Muscle layer of duodenum (tissue), 2 donors: Measurements from ENCODE around the gene ZNF433.
A peak's percentile ranks its signal among the peaks of the same experiment; 100 is the strongest.
"Not testable (repeated sequence)": the region's sequence is repeated elsewhere in the genome, so short reads cannot be mapped to it uniquely, and the experiment has no call there.

Experiments
- H3K27ac ChIP-seq: one replicate; pipeline ENCODE4 v1.7.0; 2013; ENCODE audit warnings: mild to moderate bottlenecking, low read length
- H3K27me3 ChIP-seq: one replicate; pipeline ENCODE4 v1.7.0; 2013; ENCODE audit warnings: low read depth, mild to moderate bottlenecking, control low read depth, low read length
- H3K36me3 ChIP-seq, 2 donors: one replicate each; pipeline ENCODE4 v1.7.0; 2013; ENCODE audit warnings: low read length in 2 of 2, control low read depth in 1 of 2, mild to moderate bottlenecking in 1 of 2; ENCODE audit not compliant: insufficient read depth in 2 of 2, control insufficient read depth in 1 of 2
- H3K4me1 ChIP-seq, 2 donors: one replicate each; pipeline ENCODE4 v1.7.0; 2013; ENCODE audit warnings: low read length in 2 of 2, mild to moderate bottlenecking in 2 of 2, control low read depth in 1 of 2, moderate library complexity in 1 of 2; ENCODE audit not compliant: insufficient read depth in 2 of 2, control insufficient read depth in 1 of 2
- H3K4me3 ChIP-seq, 2 donors: one replicate each; pipeline ENCODE4 v1.7.0; 2013; ENCODE audit warnings: low read length in 2 of 2, low read depth in 1 of 2, mild to moderate bottlenecking in 1 of 2
- H3K9me3 ChIP-seq, 2 donors: one replicate each; pipeline ENCODE4 v1.7.0; 2013; ENCODE audit warnings: low read length in 2 of 2, control low read depth in 1 of 2, mild to moderate bottlenecking in 1 of 2; ENCODE audit not compliant: control insufficient read depth in 1 of 2
- donor health status: healthy.

Gene ZNF433

GRCh38 chr19:12035220-12036172 is at the start of gene ZNF433:
TSS of gene ZNF433 (minus strand) at chr19:12035679. CDS start at chr19:12035539, 140 bp downstream.
- H3K27ac ChIP-seq: peak within 1 kb of the TSS; percentile 63
- no peaks in the 10 kb centered on the region for H3K36me3 ChIP-seq
- H3K9me3 ChIP-seq: no peaks in the 10 kb centered on the region
- peak within 1 kb of the TSS; percentile 83 to 87 for H3K4me3 ChIP-seq
- no peaks in the 10 kb centered on the region for H3K27me3 ChIP-seq
- peaks cover 0 to 5% of the 10 kb centered on the region in 2 donors for H3K4me1 ChIP-seq

- H3K4me1 ChIP-seq, H3K27ac ChIP-seq, H3K27me3 ChIP-seq: not testable (repeated sequence)
- H3K4me3 ChIP-seq: peak overlapping the region in 1 of 2 donors; percentile 24
- peaks cover 1 to 44% of the 10 kb centered on the region in 2 donors for H3K9me3 ChIP-seq
- peaks cover 0 to 11% of the 10 kb centered on the region in 2 donors for H3K36me3 ChIP-seq
Measured at GRCh38 chr19:12083336-12083735, 47.9 kb upstream of the ZNF433 start.

GRCh38 chr19:12077375-12077774 is 41.9 kb upstream of the ZNF433 start:
- no peaks in the 10 kb centered on the region for H3K27me3 ChIP-seq
- no peak overlapping the region for H3K27ac ChIP-seq
- peaks cover 37 to 67% of the 10 kb centered on the region in 2 donors for H3K36me3 ChIP-seq
- H3K9me3 ChIP-seq: peaks cover 52 to 88% of the 10 kb centered on the region in 2 donors
- H3K4me3 ChIP-seq: peak overlapping the region; percentile 43 to 55
- no peaks in the 10 kb centered on the region for H3K4me1 ChIP-seq

- H3K4me3 ChIP-seq: peak overlapping the region; percentile 43 to 55
- H3K4me1 ChIP-seq, H3K27ac ChIP-seq, H3K27me3 ChIP-seq: not testable (repeated sequence)
- H3K36me3 ChIP-seq: peaks cover 37 to 75% of the 10 kb centered on the region in 2 donors
- peaks cover 52 to 95% of the 10 kb centered on the region in 2 donors for H3K9me3 ChIP-seq
Measured at GRCh38 chr19:12076331-12076730, 40.9 kb upstream of the ZNF433 start.

- peaks cover 37 to 82% of the 10 kb centered on the region in 2 donors for H3K36me3 ChIP-seq
Measured at GRCh38 chr19:12075538-12076139, 40.2 kb upstream of the ZNF433 start.

GRCh38 chr19:12064590-12065538 is 29.4 kb upstream of the ZNF433 start, which contains the start of gene ZNF844:
TSS of gene ZNF844 (plus strand) at chr19:12064731. CDS start at chr19:12064874, 143 bp downstream.
- Histone ChIP-seq H3K4me1 (peaks cover 0 to 15% of the 10 kb centered on the region in 2 donors), H3K36me3 (peaks cover 0 to 5% of the 10 kb centered on the region in 2 donors), H3K27ac (peak within 1 kb of the TSS; percentile 91), H3K9me3 (peaks cover 4 to 15% of the 10 kb centered on the region in 2 donors), H3K27me3 (no peaks in the 10 kb centered on the region), H3K4me3 (peak within 1 kb of the TSS; percentile 70 to 80)

More at GRCh38 chr19:12075538-12076139, 40.2 kb upstream of the ZNF433 start:
- Histone ChIP-seq H3K9me3 (peaks cover 52 to 96% of the 10 kb centered on the region in 2 donors), H3K27me3 (no peaks in the 10 kb centered on the region), H3K27ac (no peak overlapping the region), H3K4me3 (peak overlapping the region; percentile 43 to 55), H3K4me1 (no peaks in the 10 kb centered on the region)

- no peak overlapping the region for H3K27ac ChIP-seq
- H3K36me3 ChIP-seq: no peaks in the 10 kb centered on the region
- peaks cover 0 to 12% of the 10 kb centered on the region in 2 donors for H3K4me1 ChIP-seq
- H3K27me3 ChIP-seq: no peaks in the 10 kb centered on the region
- no peaks in the 10 kb centered on the region for H3K9me3 ChIP-seq
- H3K4me3 ChIP-seq: no peak overlapping the region
Measured at GRCh38 chr19:12055784-12056183, 20.3 kb upstream of the ZNF433 start.

GRCh38 chr19:12052497-12053169 is 17.2 kb upstream of the ZNF433 start, which contains the start of gene ZNF878:
TSS of gene ZNF878 (minus strand) at chr19:12052961. CDS start at chr19:12052801, 160 bp downstream.
- H3K4me1 ChIP-seq: peaks cover 0 to 7% of the 10 kb centered on the region in 2 donors
- no peaks in the 10 kb centered on the region for H3K27me3 ChIP-seq
- peak within 1 kb of the TSS; percentile 81 to 83 for H3K4me3 ChIP-seq
- no peaks in the 10 kb centered on the region for H3K9me3 ChIP-seq
- no peak within 1 kb of the TSS for H3K27ac ChIP-seq
- H3K36me3 ChIP-seq: no peaks in the 10 kb centered on the region

GRCh38 chr19:12052091-12052496 is 16.6 kb upstream of the ZNF433 start:
- Histone ChIP-seq H3K36me3 (no peaks in the 10 kb centered on the region), H3K27ac (no peak overlapping the region), H3K4me1 (peaks cover 0 to 7% of the 10 kb centered on the region in 2 donors), H3K9me3 (no peaks in the 10 kb centered on the region), H3K27me3 (no peaks in the 10 kb centered on the region), H3K4me3 (peak overlapping the region; percentile 81 to 83)

GRCh38 chr19:12047868-12048267 is 12.4 kb upstream of the ZNF433 start:
- no peak overlapping the region for H3K4me3 ChIP-seq
- H3K9me3 ChIP-seq: peaks cover 14 to 21% of the 10 kb centered on the region in 2 donors
- peaks cover 0 to 18% of the 10 kb centered on the region in 2 donors for H3K36me3 ChIP-seq
- H3K27me3 ChIP-seq: no peaks in the 10 kb centered on the region
- H3K27ac ChIP-seq: no peak overlapping the region
- H3K4me1 ChIP-seq: peaks cover 0 to 7% of the 10 kb centered on the region in 2 donors
